Stimulated activated CD8-positive, alpha-beta memory T cell treated with anti-CD3 and anti-CD28 coated beads, Interleukin-2, amount 100 ng/mL, for 48 hours (primary cell): Measurements from ENCODE around the gene NEK10.

ENCODE experiments used
- DNase-seq, 2 donors: peaks; one replicate each; pipeline ENCODE4 v3.0.0-alpha.2; 2020; ENCODE audit warnings: low read depth in 2 of 2

NEK10 gene

DNA sequence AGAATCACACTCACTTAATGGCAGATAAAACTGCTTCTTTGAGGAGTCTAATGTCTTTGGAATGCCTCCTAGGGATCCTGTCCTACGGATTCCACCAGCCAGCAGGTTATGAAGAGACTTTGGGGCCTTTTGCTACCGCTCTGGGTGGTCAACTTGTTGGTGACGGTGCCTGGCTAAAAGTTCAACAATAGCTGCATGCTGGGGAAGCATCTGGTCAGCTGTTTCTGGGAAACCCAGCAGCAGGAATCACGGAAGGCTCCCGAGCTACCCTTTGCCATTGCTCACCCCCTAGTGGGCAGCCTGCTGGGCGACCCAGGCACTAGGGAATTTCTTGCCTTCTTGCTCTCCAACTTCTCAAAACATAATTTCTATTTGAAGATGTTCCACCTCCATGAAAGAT, 263.3 kb downstream of the NEK10 start:
- no peak for DNase-seq

DNA sequence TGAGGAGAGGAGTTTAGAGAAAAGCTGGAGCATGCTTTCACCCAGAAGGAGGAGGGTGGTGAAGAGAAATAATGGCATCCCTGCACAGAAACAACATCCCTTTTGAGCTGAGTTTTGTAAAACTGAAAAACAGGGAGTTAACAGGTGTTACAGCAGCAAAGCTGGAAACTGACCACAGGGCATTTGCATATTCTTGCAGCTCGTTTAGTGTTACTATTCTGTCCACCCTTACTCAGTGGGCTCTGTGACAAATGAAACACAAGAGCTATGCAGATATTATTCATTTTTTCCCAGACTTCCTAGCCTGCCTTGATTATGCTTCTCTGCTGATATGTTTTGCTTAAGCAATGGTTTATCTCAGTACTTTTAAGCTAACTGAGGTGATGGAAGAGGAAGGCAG, 272.0 kb downstream of the NEK10 start:
- DNase-seq: no peak

DNA sequence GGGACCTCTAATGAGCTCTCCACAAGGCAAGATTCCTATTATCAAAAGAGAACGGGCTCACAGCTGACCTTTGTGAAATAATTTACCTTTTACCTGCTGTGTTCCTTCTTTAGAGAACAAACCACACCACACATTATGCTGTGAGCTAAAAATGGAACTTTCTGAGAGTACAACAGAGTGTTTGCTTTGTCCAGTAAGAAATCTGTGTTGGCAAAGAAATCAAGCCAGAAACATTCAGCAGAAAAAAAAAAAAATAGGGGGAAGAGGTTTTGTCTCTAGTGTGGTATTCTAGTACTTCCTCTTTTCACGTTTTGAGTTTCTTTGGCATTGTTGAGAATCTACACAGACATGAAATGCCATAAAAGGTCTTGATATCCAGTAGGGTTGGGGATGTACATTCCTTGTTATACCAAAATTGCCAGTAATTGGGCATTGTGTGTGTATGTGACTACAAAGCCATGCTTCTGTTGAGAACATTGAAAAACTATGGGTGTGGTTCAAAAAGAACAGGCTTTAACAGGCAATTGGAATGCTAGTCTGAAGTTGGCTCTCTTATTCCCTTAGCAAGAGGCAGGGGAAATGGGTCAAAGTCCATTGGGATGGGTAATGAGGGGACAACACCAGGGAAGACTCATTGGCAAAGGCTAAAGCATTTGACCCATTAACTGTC, 273.5 kb downstream of the NEK10 start:
- no peak for DNase-seq

DNA sequence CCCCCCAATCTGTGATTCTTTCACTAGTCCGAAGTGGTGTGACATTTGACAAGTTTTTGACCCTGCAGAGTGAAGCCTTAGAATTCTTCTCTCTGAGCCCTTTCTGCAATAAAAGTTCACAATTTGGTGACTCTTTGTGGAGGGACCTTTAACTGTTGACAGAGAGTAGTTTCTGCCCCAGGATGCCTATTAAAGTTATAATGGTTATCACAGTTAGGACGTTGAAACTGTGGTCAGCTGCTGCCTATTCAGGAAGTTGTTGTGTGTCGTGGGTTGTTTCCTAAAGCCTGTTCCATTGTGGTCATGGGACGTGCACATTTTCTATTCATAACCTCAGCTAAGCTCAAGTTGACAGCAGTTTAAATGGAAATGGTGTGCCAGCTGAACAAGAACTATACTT, 274.5 kb downstream of the NEK10 start:
- no peak for DNase-seq

DNA sequence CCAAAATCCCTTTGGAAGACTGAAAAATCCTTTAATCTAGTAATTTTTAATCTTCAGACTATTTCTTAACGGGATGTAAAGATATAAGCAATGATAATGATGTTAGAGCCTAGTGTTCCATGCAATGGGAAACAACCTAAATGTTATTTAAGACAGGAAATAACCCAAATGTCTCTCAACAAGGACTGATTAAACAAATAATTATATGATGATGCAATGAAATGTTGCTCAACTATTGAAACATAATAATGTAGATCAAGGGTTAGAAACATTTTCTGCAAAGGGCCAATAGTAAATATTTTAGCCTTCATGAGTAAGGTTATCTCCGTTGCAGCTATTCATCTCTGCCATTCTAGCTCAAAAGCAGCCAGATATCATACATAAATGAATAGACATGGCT, 275.4 kb downstream of the NEK10 start:
- no peak for DNase-seq

DNA sequence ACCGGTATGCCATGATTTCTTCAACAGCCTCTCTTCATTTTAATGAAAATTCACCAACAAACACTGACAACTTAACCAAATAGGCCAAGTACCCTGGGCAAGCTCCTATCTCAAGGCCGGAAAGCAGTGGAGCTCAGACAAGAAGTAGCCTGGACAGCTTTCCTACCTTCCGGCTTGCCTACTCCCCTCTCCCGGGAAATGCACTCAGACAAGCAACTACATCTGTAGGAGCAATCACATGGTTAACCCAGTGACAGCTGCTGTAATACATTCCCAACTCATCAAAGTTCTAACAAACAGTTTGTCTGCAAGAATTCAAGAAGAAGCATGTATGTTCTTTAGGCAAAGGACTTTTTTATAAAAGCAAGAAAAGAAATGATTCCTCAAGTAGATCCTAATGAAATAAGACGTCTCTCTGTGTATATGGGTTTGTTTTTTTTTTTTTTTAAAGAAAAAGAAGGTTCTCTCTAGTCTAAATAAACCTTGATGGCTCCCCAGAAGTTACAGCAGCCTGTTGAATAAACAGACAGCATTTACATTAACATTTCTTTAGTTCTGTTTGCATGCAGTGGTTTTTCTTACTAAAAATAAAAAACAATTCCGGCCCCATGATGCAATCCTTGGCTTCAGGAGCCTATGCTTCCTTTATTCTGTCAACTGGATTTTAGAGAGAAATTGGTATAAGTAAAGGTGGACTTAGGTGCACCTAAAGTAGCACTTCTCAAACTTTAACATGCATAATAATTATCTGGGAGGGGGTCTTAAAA, 278.7 kb downstream of the NEK10 start:
- no peak for DNase-seq

DNA sequence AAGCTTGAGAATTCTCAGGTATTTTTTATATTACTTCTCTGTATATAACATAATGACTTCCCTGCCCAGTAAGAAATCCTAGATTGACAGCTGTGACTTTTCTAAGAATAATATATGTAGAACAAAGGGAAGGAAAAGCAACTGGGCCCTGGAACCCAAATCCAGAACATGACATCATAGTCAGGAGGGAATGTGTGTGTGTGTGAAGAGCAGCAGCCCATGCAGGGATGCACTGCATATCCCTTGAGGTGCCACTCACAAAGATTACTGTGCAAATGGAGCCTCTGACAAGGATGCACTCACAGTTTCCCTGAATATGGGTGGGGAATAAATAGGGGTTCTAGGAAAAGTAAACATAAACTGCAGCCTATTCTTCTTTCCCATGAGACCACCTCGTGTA, 279.5 kb downstream of the NEK10 start:
- DNase-seq: no peak

DNA sequence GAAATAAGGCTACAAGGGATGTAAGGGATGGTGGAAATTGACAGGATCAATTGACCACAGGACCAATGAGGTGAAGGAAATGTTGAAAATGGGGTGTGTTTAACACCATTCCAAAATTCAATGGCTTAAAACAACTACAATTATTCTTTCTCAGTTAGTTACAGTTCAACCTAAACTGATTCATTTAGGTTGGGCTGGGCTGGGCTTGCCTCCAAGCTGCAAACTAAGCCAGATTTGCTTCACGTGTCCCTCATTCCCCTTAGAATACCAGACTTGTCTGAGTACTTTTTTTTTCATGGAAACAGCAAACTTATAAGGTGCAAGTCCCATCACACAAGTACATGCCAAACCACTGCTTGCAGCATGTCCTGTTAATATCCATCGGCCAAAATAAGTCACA, 280.1 kb downstream of the NEK10 start:
- no peak for DNase-seq

DNA sequence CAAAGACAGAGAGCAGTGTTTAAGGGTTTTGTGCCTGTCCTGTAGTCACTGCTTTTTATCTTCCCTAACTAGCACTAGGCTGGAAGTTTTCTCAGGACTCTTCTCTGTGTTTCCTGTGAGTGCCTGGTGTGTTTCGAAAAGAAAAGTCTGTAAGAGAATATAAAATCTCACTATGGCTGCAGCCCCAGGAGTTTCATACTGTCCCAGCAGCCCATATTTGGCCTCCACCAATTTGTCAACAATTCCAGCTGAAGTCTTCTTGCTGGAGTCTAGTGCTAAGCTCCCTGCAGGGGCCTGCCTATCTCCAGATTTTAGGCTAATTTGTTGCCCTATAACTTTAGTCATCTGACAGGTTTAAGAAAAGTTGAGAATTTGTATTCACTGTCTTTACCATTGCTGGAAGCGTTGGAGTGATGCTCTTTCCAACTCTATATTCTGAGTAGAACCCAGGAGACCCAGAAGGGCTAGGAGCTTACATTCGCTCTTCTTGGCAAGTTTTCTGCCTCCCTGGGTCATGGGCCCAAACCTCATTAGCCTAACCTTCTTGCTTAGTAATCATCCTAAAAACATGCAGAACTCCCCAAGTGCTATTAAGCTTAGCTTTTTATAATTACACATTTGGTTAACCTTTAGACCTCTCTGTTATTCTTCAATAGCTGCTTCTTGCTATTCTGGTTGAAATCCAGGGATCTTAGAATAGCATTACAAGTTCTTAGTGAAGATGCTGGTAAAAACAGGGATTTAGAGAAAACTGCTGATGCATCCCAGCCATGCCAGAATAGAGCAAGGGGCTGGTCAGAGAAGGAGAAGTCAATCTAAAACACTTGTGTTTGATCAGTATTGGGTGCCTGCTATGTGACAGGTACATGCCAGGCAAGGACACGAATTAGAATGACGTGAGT, 283.1 kb downstream of the NEK10 start:
- no peak for DNase-seq

DNA sequence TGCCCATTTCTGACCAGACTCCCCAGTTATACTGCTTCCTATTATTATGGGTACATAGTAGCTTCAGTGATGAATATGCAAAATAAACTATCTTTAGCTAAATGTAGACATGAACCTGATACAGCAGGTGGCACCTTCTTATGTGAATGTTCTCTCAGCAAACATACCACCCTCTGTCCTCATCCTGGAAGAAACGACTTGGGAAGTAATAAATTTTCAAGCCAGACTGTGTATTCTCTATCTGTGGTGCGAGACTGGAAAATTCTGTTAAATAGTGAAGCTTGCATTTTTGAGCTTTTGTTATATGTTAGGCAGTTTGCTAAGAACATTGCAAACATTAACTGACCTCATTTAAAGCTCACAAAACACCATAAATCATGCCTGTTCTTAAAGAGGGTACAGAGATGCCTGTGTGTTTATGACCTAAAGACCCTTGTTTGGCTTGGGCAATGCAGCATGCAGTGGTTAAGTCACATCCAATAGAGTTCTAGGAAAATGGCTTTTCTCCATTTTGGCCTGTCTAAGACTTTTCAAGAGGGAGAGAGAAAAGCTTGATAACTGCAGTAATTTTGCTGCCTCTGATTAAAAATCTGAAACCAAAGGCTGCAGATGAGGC, 287.1 kb downstream of the NEK10 start:
- no peak for DNase-seq

DNA sequence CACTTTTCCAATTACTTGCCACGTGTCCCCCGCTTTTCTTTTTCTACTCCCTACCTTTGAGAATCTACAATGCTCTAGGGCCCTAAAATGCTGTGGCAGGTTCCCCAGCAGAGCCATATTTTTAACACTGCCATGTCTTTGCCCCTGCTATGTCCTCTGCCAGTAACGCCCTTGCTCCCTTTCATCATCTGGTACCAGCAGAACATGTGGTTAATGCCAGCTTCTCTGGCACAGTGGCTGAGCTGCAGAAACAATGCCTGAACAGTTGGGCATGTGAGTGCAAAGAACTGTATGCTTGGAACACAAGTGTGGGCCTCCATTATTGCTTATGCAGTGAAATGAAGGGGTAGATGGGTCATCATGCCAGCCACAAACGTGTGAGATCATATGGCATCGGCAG, 287.6 kb downstream of the NEK10 start:
- no peak for DNase-seq

DNA sequence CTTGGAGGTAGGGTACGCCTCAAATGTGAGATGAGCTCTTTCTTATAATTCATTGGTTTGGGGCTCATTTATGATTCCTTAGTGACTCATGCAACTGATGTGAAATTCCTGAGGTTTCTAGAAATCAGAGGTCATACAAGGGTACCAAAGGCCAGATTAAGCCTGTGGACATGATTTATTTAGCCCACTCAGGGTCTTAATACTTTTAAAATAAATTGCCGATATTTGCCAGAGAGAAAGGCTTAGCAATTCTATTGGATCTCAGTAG, 289.0 kb downstream of the NEK10 start:
- no peak for DNase-seq

DNA sequence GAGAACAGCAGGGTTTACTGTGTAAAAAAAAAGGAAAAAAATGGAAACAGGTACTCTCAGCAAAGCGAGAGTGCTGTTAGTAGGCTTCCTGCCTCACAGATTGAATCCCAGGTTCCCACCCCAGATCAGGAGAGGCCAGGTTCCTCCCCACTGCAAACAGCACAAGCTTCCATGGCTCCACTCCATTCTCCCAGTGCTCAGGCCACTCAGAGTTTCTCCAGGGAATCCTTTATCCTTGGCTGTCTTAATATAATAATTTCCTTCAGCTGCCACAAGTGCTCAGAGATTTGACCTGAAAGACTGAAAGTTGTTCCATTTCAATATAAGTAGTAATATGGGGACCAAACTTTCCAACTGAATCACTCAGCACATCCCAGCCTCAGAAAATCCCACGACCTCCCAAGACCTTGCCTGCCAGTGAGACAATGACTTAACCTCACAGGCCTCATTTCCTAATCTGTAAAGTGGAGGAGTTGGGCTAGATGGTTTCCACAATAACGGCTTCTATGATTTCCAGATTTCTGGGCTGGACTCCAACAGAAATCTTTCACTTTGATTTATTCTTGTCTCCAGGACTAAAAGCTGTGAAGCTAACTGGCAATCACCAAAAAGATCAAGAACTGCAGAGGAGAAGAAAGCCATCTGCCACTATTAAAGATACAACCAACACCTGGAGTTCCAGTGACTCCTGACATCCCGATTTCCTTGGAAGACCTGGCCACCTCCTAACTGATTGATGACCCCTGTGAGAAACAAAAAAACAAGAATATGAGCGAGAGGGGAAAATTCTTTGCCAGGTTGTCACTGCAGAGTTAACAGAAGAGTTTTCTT, 289.5 kb downstream of the NEK10 start:
- DNase-seq: no peak

DNA sequence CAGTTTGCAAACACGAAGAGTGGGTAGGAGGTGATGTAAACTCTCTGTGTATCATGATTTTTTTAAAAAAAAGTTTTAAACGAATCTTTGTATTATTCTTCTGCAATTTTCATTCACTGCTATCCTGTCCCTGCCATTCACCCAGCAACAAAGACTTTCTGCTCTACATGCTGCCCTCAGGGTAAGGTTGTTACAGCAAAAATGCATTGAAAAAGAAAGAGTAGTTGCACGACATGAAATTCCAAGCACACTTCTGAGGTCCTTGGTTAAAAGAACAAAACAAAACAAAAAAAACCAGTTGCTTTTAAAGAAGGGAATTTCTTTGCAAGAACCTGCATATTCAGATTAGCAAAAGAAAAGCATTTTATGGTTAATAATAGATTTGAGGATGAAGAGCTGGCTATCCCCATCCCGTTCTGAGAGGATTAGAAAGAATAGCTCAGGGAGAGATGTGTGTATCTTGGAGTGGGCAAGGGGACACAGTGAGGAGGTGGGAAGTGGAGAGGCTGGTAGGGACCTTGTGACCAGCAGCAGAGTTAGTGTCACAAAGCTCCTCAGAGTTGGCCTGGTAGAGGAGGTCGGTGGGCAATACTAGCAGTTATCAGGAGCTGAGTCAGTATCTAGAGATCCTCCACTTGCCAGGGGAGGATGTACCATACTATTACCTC, 290.8 kb downstream of the NEK10 start:
- no peak for DNase-seq

DNA sequence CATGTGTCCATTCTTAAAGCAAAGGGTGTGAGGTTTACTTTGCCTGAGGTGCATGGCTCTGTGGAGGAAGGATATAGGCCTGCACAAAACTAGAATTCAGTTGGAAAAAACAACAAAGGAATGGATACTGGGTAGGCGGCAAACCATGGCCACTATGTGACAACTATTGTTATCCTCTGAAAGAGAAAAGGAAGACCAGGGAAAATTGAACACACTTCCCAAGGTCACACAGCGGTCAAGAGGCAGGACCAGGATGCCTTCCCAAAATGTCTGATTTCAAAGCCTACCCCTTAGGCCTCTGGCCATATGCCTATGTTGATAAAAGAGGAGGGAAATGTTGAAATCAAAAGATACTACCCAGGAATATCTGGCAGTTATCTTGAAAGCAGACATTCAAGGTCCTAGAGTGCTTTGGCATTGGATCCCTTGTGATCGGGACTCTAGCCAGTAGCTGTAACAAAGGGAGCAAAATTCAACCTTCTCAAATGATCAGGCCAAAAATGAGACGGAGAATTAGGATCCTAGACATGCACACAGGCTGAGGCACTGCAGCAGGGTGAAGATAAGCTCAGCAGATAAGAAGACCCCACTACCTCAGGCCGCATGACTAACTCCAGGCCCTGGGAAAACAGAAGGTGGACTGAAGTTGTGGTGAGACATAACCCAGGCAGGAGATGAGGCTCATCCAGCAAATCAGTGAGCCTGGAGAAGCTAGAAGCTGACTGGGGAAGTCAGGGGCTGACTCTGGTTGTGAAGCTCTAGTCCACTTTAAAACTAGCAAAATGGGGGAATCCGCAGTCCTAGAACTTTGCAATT, 292.2 kb downstream of the NEK10 start:
- no peak for DNase-seq

DNA sequence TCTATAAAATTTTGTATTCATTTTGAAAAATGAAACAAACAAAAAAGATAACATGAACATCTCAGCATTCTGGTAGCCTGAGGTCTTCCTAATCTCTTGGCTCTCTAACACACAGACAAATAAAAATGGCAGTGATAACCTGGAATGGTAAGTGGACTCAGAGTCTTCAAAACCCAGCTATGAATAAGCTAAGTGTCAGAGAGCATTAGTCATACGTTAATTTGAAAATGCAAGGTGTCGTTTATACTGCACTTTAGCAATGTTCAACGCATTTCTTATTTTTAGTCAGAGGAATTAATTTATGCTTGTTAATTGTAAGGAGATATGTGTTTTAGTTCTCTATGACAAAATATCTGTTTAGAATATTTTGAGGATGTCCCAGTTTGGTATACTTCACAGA, 294.3 kb downstream of the NEK10 start:
- DNase-seq: no peak

DNA sequence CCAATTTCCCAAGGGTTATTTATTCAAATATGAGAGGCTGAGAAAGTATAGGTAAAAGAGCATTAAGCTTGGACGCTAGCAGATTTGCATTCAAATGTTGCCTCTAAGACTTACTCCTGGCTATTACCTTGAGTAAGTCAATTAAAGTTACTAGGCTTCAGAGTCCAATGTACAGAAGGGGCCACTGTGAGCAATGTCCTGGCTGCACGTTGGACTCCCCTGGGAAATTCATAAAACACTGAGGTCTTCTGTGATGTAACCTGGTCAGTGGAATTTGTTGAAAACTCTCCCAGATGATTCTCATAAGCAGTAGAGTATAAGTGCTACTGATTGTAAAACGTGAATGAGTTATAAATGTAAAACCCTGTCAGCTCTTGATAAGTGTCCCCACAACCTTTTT, 295.3 kb downstream of the NEK10 start:
- DNase-seq: no peak

DNA sequence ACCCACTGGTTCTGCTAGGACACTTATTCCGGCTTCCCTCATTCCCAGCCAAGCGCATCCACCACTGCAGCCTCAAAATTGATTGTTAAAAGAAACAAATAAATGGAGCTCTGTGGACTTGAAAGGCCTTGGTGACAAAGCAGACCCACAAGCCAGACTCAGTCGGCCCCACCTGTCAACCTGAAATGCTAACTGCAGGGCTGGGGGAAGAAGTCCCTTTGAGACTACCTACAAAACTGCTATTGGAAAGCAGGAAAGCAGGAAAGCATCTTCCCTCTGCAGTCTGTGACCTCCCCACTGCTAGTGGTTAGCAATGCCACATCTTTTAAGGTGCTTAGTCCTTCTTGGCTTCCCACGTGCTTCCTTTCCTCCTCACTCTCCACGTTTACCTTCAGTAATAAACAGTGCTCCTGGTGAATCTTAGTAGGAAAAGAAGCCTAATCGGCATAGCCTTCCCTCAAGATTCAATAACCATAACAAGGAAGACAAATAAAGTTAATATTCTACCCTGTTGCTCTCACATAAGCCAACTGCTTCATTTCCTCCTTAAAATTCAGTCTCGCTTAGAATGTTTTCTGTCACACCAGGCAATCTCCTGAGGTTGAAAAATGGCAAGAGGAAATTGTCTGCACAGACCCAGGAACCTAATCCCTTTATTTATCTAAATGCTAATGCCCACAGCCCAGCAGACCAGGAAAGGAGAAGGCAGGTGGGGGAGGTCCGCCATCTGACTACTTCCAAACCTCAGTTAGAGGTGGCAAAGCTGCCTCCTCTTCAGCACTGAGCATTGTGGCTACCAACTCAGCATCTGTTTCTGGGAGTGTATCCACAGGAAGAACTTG, 296.2 kb downstream of the NEK10 start:
- DNase-seq: no peak

DNA sequence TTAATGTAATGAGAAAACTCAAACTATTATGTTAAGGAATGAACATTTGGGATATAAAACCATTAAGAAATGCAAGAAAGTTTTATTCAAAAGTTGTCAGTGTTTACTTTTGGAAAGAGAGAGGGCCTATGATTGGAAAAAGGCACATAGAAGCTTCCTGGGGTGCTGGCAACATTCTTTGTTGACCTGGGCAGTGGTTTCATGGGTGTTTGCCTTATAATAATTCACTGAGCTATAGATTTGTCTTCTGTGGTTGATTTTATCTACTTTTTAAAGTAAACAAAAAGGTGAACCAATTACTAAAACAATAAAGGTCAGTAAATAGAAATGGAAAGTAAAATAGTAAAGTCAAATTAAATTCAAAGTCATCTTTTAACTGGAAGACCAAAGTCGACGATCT, 308.8 kb downstream of the NEK10 start:
- no peak for DNase-seq
